ENCODE results near the gene GIMAP8.

- TF ChIP-seq CTCF (conservative IDR thresholded peaks at IDR 0.05; ENCODE audit: low read depth in 2 of 2) = no peak
- TF ChIP-seq EZH2 (IDR thresholded peaks at IDR 0.05; ENCODE audit: low read depth, unreplicated experiment) = no peak
- TF ChIP-seq POLR2AphosphoS5 (IDR thresholded peaks at IDR 0.05; ENCODE audit: low read depth) = no peak
- no peak for TF ChIP-seq EZH2phosphoT487 (IDR thresholded peaks at IDR 0.05; ENCODE audit: unreplicated experiment)
- TF ChIP-seq REST (IDR thresholded peaks at IDR 0.05; ENCODE audit: unreplicated experiment) = no peak
- TF ChIP-seq ETS1 (IDR thresholded peaks at IDR 0.05) = no peak
- TF ChIP-seq CREB1 (CRISPR knock-in tag; IDR thresholded peaks at IDR 0.05; ENCODE audit: low read depth) = no peak
Observed at GRCh38 chr7:150516956-150517745, 66.7 kb downstream of the GIMAP8 start.

Measured in GM23338 (cell line).